Measurements from ENCODE around the gene CLDND1.

The CLDND1 gene

GRCh38 chr3:98536456-98537017 is 13.8 kb upstream of the CLDND1 start:
- TF ChIP-seq GATA3 (IDR thresholded peaks at IDR 0.05; ENCODE audit: low read depth, low read length) (no peak), GATA2 (IDR thresholded peaks at IDR 0.05; ENCODE audit: low read depth, low read length) (no peak)

DNA sequence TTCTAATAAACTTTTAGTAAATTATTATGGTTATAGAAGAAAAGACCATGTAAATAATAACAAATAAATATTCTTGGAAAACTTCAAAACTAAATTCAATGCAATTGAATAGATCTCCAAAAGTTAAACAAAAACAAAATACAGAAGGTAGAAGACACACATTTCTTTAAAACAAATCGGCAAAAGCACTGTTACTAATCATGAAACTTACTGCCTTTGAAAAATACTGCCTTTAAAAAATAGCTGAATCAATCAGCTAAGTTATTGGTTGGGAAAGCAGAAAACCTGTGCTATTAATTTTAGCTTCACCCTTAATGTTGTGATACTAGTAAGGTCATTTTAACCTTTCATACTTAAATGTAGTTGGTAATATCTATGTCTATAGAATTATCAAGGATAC is 12.0 kb upstream of the CLDND1 start:
- no peak for TF ChIP-seq GATA2 (IDR thresholded peaks at IDR 0.05; ENCODE audit: low read depth, low read length)
- TF ChIP-seq GATA3 (IDR thresholded peaks at IDR 0.05; ENCODE audit: low read depth, low read length): no peak

DNA sequence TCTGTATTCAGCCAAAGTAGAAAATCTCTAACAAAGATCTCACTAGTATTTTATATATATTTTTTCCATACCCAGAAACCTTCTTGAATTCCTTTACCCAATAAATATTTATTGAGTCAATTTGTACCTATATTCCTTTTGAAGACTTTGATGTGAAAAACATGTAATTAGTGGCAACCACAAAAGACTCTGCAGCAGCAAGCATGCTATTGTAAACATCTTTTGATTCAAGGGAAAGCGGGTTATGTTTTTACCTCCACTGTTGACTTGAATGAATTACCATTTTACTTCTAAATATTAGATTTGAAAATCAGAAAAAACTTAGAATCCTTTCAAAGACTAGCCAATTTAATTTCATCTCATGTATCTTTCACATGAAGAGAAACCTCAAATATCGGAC is 11.5 kb upstream of the CLDND1 start:
- TF ChIP-seq GATA2 (IDR thresholded peaks at IDR 0.05; ENCODE audit: low read depth, low read length) (no peak), GATA3 (IDR thresholded peaks at IDR 0.05; ENCODE audit: low read depth, low read length) (no peak)

DNA sequence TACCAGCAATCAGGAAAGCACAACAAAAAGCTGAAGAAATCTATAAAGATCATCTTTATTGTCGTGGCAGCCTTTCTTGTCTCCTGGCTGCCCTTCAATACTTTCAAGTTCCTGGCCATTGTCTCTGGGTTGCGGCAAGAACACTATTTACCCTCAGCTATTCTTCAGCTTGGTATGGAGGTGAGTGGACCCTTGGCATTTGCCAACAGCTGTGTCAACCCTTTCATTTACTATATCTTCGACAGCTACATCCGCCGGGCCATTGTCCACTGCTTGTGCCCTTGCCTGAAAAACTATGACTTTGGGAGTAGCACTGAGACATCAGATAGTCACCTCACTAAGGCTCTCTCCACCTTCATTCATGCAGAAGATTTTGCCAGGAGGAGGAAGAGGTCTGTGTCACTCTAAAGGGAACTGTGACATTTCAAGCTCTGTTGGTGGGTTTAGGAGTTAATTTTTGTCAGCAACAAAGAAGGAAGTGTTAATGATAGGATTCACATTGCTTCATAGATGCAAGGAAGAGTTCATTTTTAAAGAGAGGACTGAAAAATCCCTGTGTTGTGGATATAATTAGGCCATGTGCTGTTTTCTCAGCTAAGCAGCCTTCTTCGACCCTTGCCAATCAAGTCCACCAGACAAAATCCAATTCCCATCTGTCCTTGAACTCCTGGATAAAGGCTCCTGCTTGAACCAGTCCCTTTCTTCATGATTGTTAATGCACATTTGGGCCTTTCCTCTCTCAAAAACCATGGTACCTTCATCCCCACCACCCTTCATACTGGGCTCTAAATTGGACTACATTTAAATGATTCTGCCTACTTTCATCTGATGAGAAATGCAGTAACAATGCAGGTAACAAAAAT is 10.2 kb upstream of the CLDND1 start:
- TF ChIP-seq GATA2 (IDR thresholded peaks at IDR 0.05; ENCODE audit: low read depth, low read length) (no peak), GATA3 (IDR thresholded peaks at IDR 0.05; ENCODE audit: low read depth, low read length) (no peak)

DNA sequence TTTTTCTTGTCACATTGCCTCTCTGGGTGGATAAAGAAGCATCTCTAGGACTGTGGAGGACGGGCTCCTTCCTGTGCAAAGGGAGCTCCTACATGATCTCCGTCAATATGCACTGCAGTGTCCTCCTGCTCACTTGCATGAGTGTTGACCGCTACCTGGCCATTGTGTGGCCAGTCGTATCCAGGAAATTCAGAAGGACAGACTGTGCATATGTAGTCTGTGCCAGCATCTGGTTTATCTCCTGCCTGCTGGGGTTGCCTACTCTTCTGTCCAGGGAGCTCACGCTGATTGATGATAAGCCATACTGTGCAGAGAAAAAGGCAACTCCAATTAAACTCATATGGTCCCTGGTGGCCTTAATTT is 9.6 kb upstream of the CLDND1 start:
- TF ChIP-seq GATA3 (IDR thresholded peaks at IDR 0.05; ENCODE audit: low read depth, low read length) (no peak), GATA2 (IDR thresholded peaks at IDR 0.05; ENCODE audit: low read depth, low read length) (no peak)

GRCh38 chr3:98531622-98532274 is 9.0 kb upstream of the CLDND1 start, which contains the start of gene GPR15:
GPR15 (plus strand) TSS chr3:98531978; CDS start chr3:98532034, 56 bp downstream.
- TF ChIP-seq GATA3 (IDR thresholded peaks at IDR 0.05; ENCODE audit: low read depth, low read length): no peak
- no peak for TF ChIP-seq GATA2 (IDR thresholded peaks at IDR 0.05; ENCODE audit: low read depth, low read length)

GRCh38 chr3:98530676-98531075 is 8.0 kb upstream of the CLDND1 start:
- TF ChIP-seq GATA3 (IDR thresholded peaks at IDR 0.05; ENCODE audit: low read depth, low read length) (no peak), GATA2 (IDR thresholded peaks at IDR 0.05; ENCODE audit: low read depth, low read length) (no peak)

GRCh38 chr3:98529856-98530459 is 7.3 kb upstream of the CLDND1 start:
- TF ChIP-seq GATA3 (IDR thresholded peaks at IDR 0.05; ENCODE audit: low read depth, low read length) (no peak), GATA2 (IDR thresholded peaks at IDR 0.05; ENCODE audit: low read depth, low read length) (no peak)

DNA sequence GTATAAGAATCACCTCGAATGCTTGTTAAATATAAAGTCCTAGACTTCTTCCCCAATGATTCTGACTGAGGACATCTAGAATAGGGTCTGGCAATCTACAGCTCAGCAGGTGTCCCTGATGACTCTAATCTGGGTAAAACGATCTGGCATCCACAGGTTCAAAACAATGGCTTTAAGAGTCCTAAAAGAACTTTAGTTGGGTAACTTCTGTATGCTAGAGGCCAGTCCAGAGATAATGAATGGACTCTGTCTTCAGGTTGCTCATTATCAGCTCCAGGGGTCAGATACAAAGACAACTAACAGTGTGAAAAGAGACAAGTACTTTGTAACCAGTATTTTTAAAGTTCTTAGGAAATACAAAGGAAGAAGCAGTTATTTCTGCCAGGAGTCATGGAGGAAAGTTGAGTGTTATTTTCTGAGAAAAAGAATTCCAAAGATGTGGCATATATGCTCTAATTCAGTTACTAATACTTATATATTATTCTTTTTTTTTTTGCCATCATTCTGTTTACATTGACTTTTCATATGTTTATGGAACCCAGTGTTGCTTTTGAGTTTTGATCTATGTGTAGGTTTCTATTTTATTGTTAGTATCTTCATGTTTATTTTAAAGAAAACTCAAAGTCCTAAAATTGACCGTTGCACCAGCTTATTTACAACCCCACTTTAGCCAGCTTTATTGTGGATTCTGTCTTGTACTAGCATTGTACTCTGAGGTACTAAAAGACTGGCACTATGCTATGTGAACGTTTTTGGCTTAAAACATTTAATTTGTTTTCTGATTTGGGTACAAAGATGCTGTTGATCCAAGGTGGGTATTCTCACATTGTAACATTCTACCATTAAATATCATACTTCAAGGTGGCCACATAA is 6.0 kb upstream of the CLDND1 start:
- no peak for TF ChIP-seq GATA2 (IDR thresholded peaks at IDR 0.05; ENCODE audit: low read depth, low read length)
- no peak for TF ChIP-seq GATA3 (IDR thresholded peaks at IDR 0.05; ENCODE audit: low read depth, low read length)

GRCh38 chr3:98525494-98525893 is 2.8 kb upstream of the CLDND1 start:
- TF ChIP-seq GATA3 (IDR thresholded peaks at IDR 0.05; ENCODE audit: low read depth, low read length) (no peak), GATA2 (IDR thresholded peaks at IDR 0.05; ENCODE audit: low read depth, low read length) (no peak)

GRCh38 chr3:98521897-98522543 is 682 bp downstream of the CLDND1 start:
- TF ChIP-seq GATA3 (IDR thresholded peaks at IDR 0.05; ENCODE audit: low read depth, low read length): peak; percentile 60
- peak; percentile 72; the same call in 1 of the 2 replicates for TF ChIP-seq GATA2 (IDR thresholded peaks at IDR 0.05; ENCODE audit: low read depth, low read length)

DNA sequence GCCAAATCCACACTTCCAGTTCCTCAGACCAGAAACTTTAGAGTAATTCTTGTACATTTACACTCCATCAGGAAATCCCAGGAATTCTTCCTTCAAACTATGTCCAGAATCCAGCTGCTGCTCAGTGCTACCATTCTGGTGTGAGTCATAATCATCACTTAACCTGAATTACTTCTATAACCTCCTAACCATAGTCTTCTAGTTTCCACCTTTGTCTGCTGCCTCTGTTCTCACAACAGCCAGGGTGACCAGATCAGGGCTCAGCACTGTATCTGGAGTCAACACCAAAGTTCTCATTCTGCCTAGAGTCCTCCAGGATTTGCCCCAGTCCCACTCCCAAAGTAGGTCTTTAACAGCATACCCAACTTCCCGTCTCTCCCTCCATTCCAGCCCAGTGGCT is 3.4 kb downstream of the CLDND1 start:
- TF ChIP-seq GATA3 (IDR thresholded peaks at IDR 0.05; ENCODE audit: low read depth, low read length) (no peak), GATA2 (IDR thresholded peaks at IDR 0.05; ENCODE audit: low read depth, low read length) (no peak)

DNA sequence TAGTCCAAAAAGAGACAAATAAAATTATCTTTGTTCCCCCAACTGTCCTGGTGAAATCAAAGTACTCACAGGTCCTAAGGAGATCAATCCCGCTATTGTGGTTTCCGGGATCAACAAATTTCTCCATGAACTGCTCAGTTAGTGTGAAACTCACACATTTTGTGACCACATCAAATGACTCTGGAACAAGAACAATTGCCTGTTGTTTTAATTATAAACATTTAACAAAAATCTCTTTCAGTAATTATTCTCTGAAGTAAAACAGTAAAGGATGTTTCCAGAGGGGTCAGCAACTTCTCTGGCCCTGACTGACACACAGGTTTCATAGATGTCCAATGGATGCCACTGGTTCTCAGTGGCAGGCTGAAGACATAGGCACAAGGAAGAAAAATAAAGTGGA is 3.9 kb downstream of the CLDND1 start:
- TF ChIP-seq GATA2 (IDR thresholded peaks at IDR 0.05; ENCODE audit: low read depth, low read length): no peak
- no peak for TF ChIP-seq GATA3 (IDR thresholded peaks at IDR 0.05; ENCODE audit: low read depth, low read length)
